BLaER1 (cell line): ENCODE measurements around the gene HNF4A.

ENCODE experiments used
- H3K27ac ChIP-seq: shearing (Covaris generic); formaldehyde crosslinking; 2 replicates; pipeline ENCODE4 v1.8.1; 2022
- H3K27me3 ChIP-seq: shearing (Covaris generic); formaldehyde crosslinking; 2 replicates; pipeline ENCODE4 v1.8.1; 2022
- H3K36me3 ChIP-seq: shearing (Covaris generic); formaldehyde crosslinking; 2 replicates; pipeline ENCODE4 v1.8.1; 2022
- H3K4me1 ChIP-seq: shearing (Covaris generic); formaldehyde crosslinking; 2 replicates; pipeline ENCODE4 v1.8.1; 2022
- H3K4me2 ChIP-seq: shearing (Covaris generic); formaldehyde crosslinking; 2 replicates; pipeline ENCODE4 v1.8.1; 2022
- H3K4me3 ChIP-seq: shearing (Covaris generic); formaldehyde crosslinking; 2 replicates; pipeline ENCODE4 v1.8.1; 2022
- H3K9ac ChIP-seq: shearing (Covaris generic); formaldehyde crosslinking; 2 replicates; pipeline ENCODE4 v1.8.1; 2022
- H3K9me3 ChIP-seq: shearing (Covaris generic); formaldehyde crosslinking; 2 replicates; pipeline ENCODE4 v1.8.1; 2022
- H4K20me1 ChIP-seq: shearing (Covaris generic); formaldehyde crosslinking; 2 replicates; pipeline ENCODE4 v1.8.1; 2022
- Cebpa-rat ChIP-seq: shearing (Covaris generic); IDR thresholded peaks from 2 replicates; pipeline ENCODE4 v1.8.1; 2022

HNF4A gene

DNA sequence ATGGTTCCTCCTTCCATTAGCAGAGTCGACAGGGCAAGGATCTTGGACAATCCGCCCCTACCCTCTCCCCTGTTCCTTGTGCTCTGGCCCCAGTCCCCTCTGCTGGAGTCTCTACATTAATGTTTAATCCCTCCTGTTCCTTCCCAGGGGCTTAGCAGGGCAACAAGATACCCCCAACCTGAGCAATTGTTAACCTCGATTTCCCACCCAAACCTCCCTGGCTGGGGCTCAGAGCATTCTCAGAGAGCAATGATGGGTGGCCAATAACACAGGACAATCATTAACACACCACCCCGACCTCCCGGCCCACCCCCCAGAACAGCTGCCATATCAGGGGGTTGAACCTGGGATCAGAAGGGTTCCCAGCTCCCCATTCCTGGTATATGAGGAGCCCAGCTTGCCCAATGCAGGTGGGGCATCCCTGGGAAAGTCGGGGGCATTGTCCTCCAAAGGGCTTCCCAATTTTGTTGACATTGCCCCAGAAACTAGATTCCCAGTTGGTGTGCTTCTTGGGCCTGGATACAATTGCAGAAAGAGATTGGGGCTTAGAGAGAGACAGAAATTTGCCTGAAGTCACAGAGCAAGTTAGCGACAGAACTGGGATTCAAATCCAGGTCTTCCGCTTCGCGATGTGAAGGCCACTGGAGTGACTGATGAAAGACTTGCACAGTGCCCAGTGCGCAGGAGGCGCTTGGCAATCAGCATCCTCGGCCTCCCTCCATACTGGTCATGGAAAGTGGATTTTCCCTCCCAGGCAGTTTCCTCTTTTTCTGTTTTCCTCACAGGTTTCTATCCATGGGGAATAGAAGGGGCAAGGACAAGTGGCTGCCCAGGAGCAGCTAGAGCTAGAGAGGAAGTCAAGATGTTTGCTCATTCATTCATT, 60.6 kb downstream of the HNF4A start:
- Histone ChIP-seq H3K9ac (no peak overlapping the region), H4K20me1 (no peaks in the 10 kb centered on the region), H3K36me3 (no peaks in the 10 kb centered on the region), H3K27ac (no peak overlapping the region), H3K9me3 (no peaks in the 10 kb centered on the region), H3K27me3 (no peaks in the 10 kb centered on the region), H3K4me3 (no peak overlapping the region), H3K4me1 (no peaks in the 10 kb centered on the region), H3K4me2 (no peak overlapping the region)
- no peak for TF ChIP-seq Cebpa-rat

DNA sequence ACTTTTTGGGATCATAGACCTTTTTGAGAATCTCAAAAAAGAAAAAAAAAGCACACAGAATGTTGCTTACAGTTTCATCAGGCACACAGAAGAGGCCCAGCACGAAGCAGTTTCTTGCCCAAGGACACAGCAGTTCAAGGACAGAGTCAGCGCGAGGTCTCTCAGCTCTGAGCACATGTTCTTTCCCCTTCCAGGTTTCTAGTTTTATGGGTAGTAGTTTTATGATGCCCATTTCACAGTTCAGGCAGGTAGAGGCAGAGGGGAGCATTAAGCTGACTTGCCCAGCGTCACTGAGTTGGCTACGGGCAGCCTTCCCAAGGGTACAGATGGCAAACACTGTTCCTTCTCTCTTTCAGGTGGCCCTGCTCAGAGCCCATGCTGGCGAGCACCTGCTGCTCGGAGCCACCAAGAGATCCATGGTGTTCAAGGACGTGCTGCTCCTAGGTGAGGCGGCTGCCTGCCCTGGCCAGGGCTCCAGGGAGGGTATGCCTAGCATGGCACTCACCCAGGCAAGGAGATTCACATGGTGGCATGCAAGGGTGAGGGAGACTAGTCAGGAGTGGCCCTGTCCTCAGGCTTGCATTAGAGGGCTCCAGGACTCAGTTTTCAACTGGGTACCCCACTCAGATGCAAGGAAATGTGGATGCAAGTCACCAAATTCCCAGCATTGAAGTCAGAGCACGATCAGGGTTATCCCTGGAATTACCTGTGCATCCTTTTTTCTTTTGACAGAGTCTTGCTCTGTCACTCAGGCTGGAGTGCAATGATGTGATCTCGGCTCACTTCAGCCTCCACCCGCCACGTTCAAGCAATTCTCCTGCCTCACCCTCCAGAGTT, 62.8 kb downstream of the HNF4A start:
- Histone ChIP-seq H3K36me3 (no peaks in the 10 kb centered on the region), H4K20me1 (no peaks in the 10 kb centered on the region), H3K4me1 (no peaks in the 10 kb centered on the region), H3K27me3 (no peaks in the 10 kb centered on the region), H3K4me2 (no peak overlapping the region), H3K4me3 (no peak overlapping the region), H3K27ac (no peak overlapping the region), H3K9ac (no peak overlapping the region), H3K9me3 (no peaks in the 10 kb centered on the region)
- TF ChIP-seq Cebpa-rat: no peak

DNA sequence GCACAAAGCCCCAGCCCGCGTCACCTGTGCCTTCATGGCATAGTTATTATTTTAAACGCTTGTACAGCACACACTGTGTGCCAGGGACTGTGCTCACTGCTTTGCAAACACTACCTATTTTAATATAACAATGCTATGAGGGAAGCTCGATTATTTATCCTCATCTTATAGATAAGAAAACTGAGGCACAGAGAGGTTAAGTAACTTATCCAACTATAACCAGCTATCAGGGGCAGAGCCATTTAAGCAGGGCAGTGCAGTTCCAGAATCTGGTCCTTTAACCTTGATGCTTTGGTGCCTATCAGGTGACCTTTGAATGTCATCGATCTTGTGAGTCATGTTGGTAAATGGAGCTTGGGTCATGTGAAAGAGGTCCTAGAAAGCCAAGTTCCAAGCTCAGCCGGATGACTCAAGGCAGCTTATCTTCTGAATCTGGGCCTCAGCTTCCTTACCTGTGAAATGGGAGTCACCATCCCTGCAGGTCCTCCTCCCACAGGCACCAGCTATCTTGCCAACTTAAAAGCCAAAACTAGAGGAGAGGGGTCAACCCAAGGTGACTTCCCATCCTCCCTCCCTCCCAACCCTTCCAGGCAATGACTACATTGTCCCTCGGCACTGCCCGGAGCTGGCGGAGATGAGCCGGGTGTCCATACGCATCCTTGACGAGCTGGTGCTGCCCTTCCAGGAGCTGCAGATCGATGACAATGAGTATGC, 63.8 kb downstream of the HNF4A start:
- no peak overlapping the region for H3K27ac ChIP-seq
- H3K27me3 ChIP-seq: no peaks in the 10 kb centered on the region
- no peak overlapping the region for H3K4me2 ChIP-seq
- H3K4me1 ChIP-seq: no peaks in the 10 kb centered on the region
- no peak overlapping the region for H3K9ac ChIP-seq
- H3K9me3 ChIP-seq: no peaks in the 10 kb centered on the region
- no peaks in the 10 kb centered on the region for H3K36me3 ChIP-seq
- H3K4me3 ChIP-seq: no peak overlapping the region
- no peak for TF ChIP-seq Cebpa-rat
- H4K20me1 ChIP-seq: no peaks in the 10 kb centered on the region

DNA sequence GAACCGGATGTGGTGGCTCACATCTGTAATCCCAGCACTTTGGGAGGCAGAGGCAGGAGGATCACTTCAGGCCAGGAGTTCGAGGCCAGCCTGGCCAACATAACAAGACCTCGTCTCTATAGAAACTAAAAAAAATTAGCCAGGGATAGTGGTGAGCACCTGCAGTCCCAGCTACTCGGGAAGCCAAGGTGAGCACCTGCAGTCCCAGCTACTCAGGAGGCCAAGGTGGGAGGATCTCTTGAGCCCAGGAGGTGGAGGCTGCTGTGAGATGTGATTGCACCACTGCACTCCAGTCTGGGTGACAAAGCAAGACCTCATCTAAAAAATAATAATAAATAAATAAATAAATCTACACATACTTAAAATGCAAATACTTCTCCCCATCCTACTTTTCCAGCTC, 65.0 kb downstream of the HNF4A start:
- no peaks in the 10 kb centered on the region for H3K36me3 ChIP-seq
- H3K4me2 ChIP-seq: no peak overlapping the region
- H3K4me3 ChIP-seq: no peak overlapping the region
- H3K27ac ChIP-seq: no peak overlapping the region
- no peaks in the 10 kb centered on the region for H3K9me3 ChIP-seq
- H3K27me3 ChIP-seq: no peaks in the 10 kb centered on the region
- TF ChIP-seq Cebpa-rat: no peak
- H3K9ac ChIP-seq: no peak overlapping the region
- H4K20me1 ChIP-seq: no peaks in the 10 kb centered on the region
- no peaks in the 10 kb centered on the region for H3K4me1 ChIP-seq

DNA sequence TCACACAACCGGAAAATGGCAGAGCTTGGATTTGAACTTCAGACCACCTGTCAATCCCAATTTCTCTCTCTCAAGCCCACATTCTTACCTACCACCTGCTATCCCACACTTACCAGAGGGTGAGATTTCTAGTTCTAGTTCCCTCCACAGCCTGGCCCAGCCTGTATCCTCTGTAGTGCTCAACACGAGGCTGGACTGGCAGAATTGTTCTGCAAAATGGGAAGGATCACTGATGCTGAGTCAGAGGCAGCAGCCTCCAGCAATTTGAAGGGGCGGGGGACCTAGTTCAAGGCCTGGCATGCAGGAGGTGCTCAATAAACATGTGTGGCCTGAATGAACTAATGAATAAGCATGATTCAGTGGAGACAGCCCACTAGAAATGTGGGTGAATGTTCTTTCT, 66.6 kb downstream of the HNF4A start:
- Histone ChIP-seq H3K27me3 (no peaks in the 10 kb centered on the region), H3K4me3 (no peak overlapping the region), H3K4me2 (no peak overlapping the region), H3K36me3 (no peaks in the 10 kb centered on the region), H4K20me1 (no peaks in the 10 kb centered on the region), H3K9me3 (no peaks in the 10 kb centered on the region), H3K4me1 (no peaks in the 10 kb centered on the region), H3K27ac (no peak overlapping the region), H3K9ac (no peak overlapping the region)
- TF ChIP-seq Cebpa-rat: no peak

DNA sequence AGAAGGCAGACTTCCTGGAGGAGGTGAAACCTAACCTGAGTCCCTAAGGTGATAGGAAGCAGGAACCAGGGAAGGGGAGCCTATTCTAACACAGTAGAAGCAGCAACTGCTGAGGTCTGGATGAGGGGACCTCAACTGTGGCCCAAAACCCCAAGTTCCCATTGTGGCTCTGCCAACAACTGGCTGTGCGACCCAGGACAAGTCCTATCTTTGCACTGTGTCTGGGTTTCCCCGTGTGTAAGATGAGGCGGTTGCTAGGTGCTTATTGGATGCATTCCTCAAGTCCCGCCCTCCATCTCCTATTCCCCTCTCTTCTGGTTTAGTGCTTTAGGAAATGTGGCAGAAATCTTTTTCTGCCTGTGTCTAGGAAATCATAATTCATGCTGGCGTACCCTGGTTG, 68.0 kb downstream of the HNF4A start:
- Histone ChIP-seq H3K4me3 (no peak overlapping the region), H3K27me3 (no peaks in the 10 kb centered on the region), H3K36me3 (no peaks in the 10 kb centered on the region), H3K9ac (no peak overlapping the region), H3K4me1 (no peaks in the 10 kb centered on the region), H4K20me1 (no peaks in the 10 kb centered on the region), H3K27ac (no peak overlapping the region), H3K9me3 (no peaks in the 10 kb centered on the region), H3K4me2 (no peak overlapping the region)
- no peak for TF ChIP-seq Cebpa-rat

DNA sequence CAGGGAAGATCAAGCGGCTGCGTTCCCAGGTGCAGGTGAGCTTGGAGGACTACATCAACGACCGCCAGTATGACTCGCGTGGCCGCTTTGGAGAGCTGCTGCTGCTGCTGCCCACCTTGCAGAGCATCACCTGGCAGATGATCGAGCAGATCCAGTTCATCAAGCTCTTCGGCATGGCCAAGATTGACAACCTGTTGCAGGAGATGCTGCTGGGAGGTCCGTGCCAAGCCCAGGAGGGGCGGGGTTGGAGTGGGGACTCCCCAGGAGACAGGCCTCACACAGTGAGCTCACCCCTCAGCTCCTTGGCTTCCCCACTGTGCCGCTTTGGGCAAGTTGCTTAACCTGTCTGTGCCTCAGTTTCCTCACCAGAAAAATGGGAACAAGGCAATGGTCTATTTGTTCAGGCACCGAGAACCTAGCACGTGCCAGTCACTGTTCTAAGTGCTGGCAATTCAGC, 68.6 kb downstream of the HNF4A start:
- H3K9me3 ChIP-seq: no peaks in the 10 kb centered on the region
- no peaks in the 10 kb centered on the region for H3K4me1 ChIP-seq
- H3K36me3 ChIP-seq: no peaks in the 10 kb centered on the region
- TF ChIP-seq Cebpa-rat: no peak
- H3K27ac ChIP-seq: no peak overlapping the region
- no peak overlapping the region for H3K4me2 ChIP-seq
- no peak overlapping the region for H3K9ac ChIP-seq
- no peaks in the 10 kb centered on the region for H4K20me1 ChIP-seq
- H3K27me3 ChIP-seq: no peaks in the 10 kb centered on the region
- H3K4me3 ChIP-seq: no peak overlapping the region

DNA sequence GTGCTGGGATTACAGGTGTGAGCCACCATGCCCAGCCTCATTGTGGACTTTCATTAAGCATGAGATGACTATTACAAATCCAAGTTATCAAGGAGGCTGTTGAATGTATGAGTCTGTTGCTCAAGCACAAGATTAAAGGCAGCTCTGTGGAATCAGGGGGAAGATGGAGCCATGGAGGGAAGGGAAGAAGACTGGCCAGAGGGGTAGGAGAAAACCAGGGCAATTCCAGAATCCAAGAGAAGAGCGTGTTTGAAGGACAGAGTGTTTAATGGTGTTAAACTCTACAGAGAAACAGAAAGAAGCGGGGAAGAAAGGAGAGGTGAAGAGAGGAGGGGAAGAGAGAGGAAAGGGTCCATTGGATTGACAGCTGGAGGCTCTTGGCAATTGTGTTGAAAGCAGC, 70.4 kb downstream of the HNF4A start:
- Histone ChIP-seq H3K4me2 (no peak overlapping the region), H3K4me3 (no peak overlapping the region), H3K36me3 (no peaks in the 10 kb centered on the region), H3K9me3 (no peaks in the 10 kb centered on the region), H4K20me1 (no peaks in the 10 kb centered on the region), H3K27ac (no peak overlapping the region), H3K4me1 (no peaks in the 10 kb centered on the region), H3K27me3 (no peaks in the 10 kb centered on the region), H3K9ac (no peak overlapping the region)
- no peak for TF ChIP-seq Cebpa-rat

DNA sequence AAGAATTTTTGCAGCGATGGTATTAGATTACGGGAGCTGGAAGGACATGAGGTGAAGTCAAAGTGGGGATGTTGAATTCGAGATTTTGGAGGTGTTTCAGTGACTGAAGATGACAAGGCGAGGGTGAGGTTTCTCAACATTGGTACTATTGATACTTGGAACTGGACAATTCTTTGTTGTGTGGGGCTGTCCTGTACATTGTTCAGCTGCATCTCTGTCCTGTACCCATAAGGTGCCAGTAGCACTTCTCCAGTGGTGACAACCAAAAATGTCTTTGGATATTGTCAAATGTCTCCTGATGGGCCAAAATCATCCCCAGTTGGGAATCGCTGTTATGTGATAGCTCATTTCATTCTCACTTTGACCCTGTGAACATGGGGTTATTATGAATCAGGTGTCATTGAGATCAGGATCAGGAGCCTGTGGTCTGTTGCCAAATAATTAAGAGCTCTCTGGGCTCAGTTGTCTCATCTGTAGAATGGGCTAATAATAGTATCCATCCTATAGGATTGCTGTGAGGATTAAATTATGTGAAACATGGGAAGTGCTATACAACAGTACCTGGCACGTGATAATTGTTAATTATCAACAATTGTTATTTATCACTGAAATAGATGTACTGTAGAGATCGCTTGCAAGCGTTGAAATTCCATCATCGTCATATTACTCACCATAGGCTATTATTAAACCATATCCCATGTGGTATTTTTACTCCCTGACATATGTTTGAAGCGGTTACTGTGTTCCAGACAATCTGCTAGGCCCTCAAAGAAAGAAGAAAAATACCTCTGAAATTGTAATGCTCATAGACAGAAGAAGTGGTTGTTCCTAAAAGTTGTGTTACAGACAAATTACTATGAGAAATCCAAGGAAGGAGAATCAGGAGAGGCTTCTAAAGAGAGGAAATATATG, 71.6 kb downstream of the HNF4A start:
- Histone ChIP-seq H3K27me3 (no peaks in the 10 kb centered on the region), H4K20me1 (no peaks in the 10 kb centered on the region), H3K4me2 (no peak overlapping the region), H3K4me1 (no peaks in the 10 kb centered on the region), H3K9ac (no peak overlapping the region), H3K9me3 (no peaks in the 10 kb centered on the region), H3K4me3 (no peak overlapping the region), H3K36me3 (no peaks in the 10 kb centered on the region), H3K27ac (no peak overlapping the region)
- TF ChIP-seq Cebpa-rat: no peak
